Esophagus (tissue), 2 donors: ENCODE measurements around the gene NPRL2. TPM values are rescaled to one million over a fixed set of nuclear protein-coding genes. Genes with fewer than 3 reads are reported as not detected.
A peak's percentile ranks its signal among the peaks of the same experiment; 100 is the strongest.

Experiments used
- H3K27ac ChIP-seq, 2 donors: one replicate each; pipeline ENCODE4 v1.5.1; 2013; ENCODE audit warnings: low read depth in 2 of 2, mild to moderate bottlenecking in 2 of 2, inconsistent platforms in 1 of 2, low read length in 1 of 2, moderate library complexity in 1 of 2
- H3K27me3 ChIP-seq, 2 donors: one replicate each; pipeline ENCODE4 v1.6.1; 2013; ENCODE audit warnings: low read length in 2 of 2, control low read depth in 1 of 2, mild to moderate bottlenecking in 1 of 2; ENCODE audit not compliant: insufficient read depth in 2 of 2, control insufficient read depth in 1 of 2
- H3K36me3 ChIP-seq, 2 donors: one replicate each; pipeline ENCODE4 v1.6.1; 2013; ENCODE audit warnings: low read length in 1 of 2; ENCODE audit not compliant: control insufficient read depth in 2 of 2, insufficient read depth in 2 of 2
- H3K4me1 ChIP-seq, 2 donors: one replicate each; pipeline ENCODE4 v1.6.1; 2013; ENCODE audit warnings: low read length in 1 of 2; ENCODE audit not compliant: control insufficient read depth in 2 of 2, insufficient read depth in 2 of 2
- H3K4me3 ChIP-seq, 2 donors: one replicate each; pipeline ENCODE4 v1.5.1; 2013; ENCODE audit warnings: low read length in 2 of 2, mild to moderate bottlenecking in 2 of 2, low read depth in 1 of 2, moderate library complexity in 1 of 2
- H3K9me3 ChIP-seq, 2 donors: one replicate each; pipeline ENCODE4 v1.6.1; 2013; ENCODE audit warnings: mild to moderate bottlenecking in 2 of 2, low read depth in 1 of 2, low read length in 1 of 2, moderate library complexity in 1 of 2; ENCODE audit not compliant: control insufficient read depth in 2 of 2, insufficient read depth in 1 of 2
- WGBS, 2 donors: extraction: QIAGEN DNeasy Blood & Tissue Kit; methylation state at CpG; one replicate each; pipeline ENCODE4 v1.1.7; 2013; 5-methylcytosine and 5-hydroxymethylcytosine counted together
- polyA plus RNA-seq, 2 donors: library from polyadenylated mRNA; stranded (reverse); fragments of 200-250 nt; gene quantifications; one replicate each; pipeline ENCODE4 v1.2.3, GENCODE V29; 2013
- donor health status: healthy with polysubstance abuse.
- donor health status: Bipolar disorder and iron deficiency.

Gene NPRL2
- polyA plus RNA-seq, 2 donors = 14.9 to 16.4 TPM

DNA sequence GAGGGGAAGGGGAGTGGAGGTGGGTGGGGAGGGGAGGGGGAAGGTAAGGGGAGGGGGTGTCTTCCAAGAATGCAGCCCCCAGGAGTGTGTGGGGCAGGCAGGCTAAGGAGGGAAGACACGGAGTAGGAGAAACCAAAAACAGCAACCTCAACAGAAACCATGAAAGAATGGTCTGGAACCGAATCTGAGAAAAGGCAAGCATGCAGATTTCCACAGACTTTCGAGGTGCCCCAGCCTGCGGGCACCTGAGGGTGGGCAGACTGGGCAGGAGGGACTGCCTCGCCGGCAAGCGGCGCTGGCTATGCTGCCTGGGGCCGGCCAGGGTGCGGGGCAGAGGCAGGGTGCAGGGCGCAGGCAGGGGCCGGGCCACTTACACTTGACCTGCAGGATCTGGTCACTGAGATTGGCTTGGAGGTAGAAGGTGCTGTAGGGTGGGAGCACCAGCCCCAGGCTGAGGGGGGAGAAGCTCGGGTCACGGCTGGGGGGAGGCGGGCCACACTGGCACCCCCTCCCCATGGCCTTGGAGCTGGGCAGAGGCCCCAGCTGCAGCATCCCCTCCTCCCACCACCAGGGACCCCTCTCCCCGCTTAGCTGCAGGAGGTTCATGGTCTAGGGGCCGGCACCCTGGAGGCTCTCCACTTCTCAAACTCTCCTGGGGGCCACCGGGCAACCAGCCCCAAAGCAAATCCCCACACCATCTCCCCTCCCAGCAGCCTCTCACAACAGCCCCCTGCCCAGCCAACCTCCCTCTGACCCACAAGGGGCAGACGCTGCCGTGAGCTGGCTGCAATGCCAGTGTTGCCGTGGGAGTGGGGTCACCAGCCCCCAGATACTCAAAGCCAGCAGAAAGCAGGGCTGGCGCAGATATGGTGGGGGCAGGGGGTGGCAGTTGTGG, 24.0 kb upstream of the NPRL2 start:
- no peaks in the 10 kb centered on the region for H3K36me3 ChIP-seq
- WGBS, 2 donors = 70 to 71% methylated on average over 19 to 22 of the region's 22 CpGs
- no peak overlapping the region for H3K4me3 ChIP-seq
- H3K4me1 ChIP-seq = no peaks in the 10 kb centered on the region
- H3K27me3 ChIP-seq = no peaks in the 10 kb centered on the region
- no peaks in the 10 kb centered on the region for H3K9me3 ChIP-seq
- no peak overlapping the region for H3K27ac ChIP-seq

DNA sequence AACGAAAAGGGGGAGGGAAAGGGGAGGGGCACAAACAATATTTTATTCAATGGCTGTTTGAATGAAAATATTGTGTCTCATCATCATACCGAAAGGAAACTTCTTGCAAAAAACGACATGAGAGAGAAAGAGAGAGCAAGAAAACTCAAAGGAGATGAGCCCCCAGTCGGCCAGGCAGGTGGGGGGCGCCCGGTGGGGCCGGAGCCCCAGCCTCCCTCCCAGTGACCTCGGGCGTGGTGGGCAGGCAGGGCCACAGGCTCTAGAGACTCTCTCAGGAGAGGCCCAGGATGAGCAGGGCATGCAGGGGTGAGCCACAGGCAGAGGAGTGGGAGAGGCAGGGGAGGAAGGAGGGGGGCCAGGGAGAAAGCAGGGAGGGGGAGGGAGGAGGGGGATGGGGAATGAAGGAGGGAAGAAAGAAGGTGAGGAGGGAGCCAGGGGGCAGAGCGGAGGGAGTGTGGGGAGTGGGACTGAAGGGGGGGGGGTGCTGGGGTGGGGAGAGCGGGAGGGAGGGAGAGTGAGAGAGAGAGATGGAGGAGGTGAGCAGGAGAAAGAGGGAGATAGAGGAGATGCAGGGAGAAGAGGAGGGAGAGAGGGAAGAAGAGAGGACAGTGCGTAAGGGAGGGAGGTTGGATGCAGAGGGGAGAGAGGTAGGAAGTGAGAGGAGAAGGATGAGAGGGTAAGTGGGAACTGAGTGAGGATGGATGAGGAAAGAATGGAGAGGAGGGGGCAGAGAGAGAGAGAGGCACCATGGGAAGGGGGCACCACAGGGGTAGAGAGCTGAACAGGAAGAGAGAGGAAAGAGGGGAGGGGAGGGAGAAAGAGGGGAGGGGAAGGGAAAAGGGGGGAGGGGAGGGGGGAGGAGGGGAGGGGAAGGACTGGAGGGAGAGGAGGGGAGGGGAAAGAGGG, 22.8 kb upstream of the NPRL2 start:
- no peaks in the 10 kb centered on the region for H3K27me3 ChIP-seq
- H3K9me3 ChIP-seq = no peaks in the 10 kb centered on the region
- WGBS, 2 donors = 60 to 63% methylated on average over 12 of the region's 12 CpGs
- H3K27ac ChIP-seq = no peak overlapping the region
- H3K4me3 ChIP-seq = no peak overlapping the region
- H3K4me1 ChIP-seq = no peaks in the 10 kb centered on the region
- H3K36me3 ChIP-seq = no peaks in the 10 kb centered on the region

- H3K4me3 ChIP-seq = no peak overlapping the region
- no peaks in the 10 kb centered on the region for H3K4me1 ChIP-seq
- no peaks in the 10 kb centered on the region for H3K9me3 ChIP-seq
- 55 to 62% methylated on average over 8 of the region's 8 CpGs for WGBS, 2 donors
- no peaks in the 10 kb centered on the region for H3K36me3 ChIP-seq
- H3K27ac ChIP-seq = no peak overlapping the region
- no peaks in the 10 kb centered on the region for H3K27me3 ChIP-seq
Observed at GRCh38 chr3:50372349-50372748, 21.8 kb upstream of the NPRL2 start.

- no peaks in the 10 kb centered on the region for H3K36me3 ChIP-seq
- WGBS, 2 donors = 54 to 67% methylated on average over 3 of the region's 3 CpGs
- no peaks in the 10 kb centered on the region for H3K9me3 ChIP-seq
- H3K27me3 ChIP-seq = no peaks in the 10 kb centered on the region
- no peaks in the 10 kb centered on the region for H3K4me1 ChIP-seq
- H3K27ac ChIP-seq = no peak overlapping the region
- no peak overlapping the region for H3K4me3 ChIP-seq
Observed at GRCh38 chr3:50371133-50371685, 20.6 kb upstream of the NPRL2 start.

GRCh38 chr3:50370594-50370993, 20.0 kb upstream of the NPRL2 start:
- Histone ChIP-seq H3K36me3 (no peaks in the 10 kb centered on the region), H3K27me3 (no peaks in the 10 kb centered on the region), H3K4me3 (no peak overlapping the region), H3K27ac (no peak overlapping the region), H3K4me1 (peaks cover 2 to 5% of the 10 kb centered on the region in 2 donors), H3K9me3 (no peaks in the 10 kb centered on the region)
- 38 to 43% methylated on average over 14 of the region's 14 CpGs for WGBS, 2 donors

DNA sequence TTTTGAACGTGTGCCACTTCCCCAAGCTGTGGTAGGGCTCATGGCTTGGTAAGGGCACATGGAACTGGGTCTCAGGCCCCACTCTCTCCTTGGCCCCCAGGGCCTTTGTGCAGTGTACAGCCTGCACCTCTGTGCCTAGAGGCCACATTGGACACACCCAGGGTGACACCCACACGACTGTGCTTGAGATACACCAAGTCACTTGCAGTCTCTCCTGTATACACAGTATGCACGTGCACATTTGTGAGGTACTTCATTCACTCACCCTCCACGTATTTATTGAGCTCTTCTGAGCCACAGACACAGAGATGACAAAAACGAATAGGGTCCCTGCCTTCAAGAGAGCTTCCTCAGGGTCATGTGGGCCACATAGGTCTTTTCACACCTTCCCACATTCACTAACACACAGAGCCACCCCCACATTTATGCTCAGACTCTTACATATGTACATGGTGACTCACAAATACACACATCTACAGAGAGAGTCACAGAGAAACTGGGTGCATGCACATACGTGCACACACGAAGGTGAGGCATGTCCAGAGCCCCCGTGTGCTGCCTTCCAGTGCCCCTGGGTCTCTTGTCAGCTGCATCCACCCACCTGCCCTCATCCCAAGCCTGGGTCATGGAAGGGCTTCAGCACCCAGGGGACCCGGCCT, 18.6 kb upstream of the NPRL2 start:
- 59 to 69% methylated on average over 9 of the region's 9 CpGs for WGBS, 2 donors
- Histone ChIP-seq H3K36me3 (no peaks in the 10 kb centered on the region), H3K4me3 (no peak overlapping the region), H3K4me1 (peaks cover 9 to 15% of the 10 kb centered on the region in 2 donors), H3K27ac (no peak overlapping the region), H3K9me3 (no peaks in the 10 kb centered on the region), H3K27me3 (no peaks in the 10 kb centered on the region)

GRCh38 chr3:50365842-50366220, 15.3 kb upstream of the NPRL2 start:
- Histone ChIP-seq H3K27ac (peak overlapping the region in 1 of 2 donors; percentile 83), H3K27me3 (no peaks in the 10 kb centered on the region), H3K4me3 (peak overlapping the region; percentile 57 to 60), H3K9me3 (no peaks in the 10 kb centered on the region), H3K4me1 (peaks cover 9 to 16% of the 10 kb centered on the region in 2 donors), H3K36me3 (no peaks in the 10 kb centered on the region)
- WGBS, 2 donors = 69 to 71% methylated on average over 5 of the region's 5 CpGs

- WGBS, 2 donors = 4 to 5% methylated on average over 45 to 53 of the region's 53 CpGs
- Histone ChIP-seq H3K4me3 (peak overlapping the region; percentile 57 to 60), H3K27ac (peak overlapping the region; percentile 53 to 83)
Observed at GRCh38 chr3:50365080-50365841, 14.7 kb upstream of the NPRL2 start.

More at GRCh38 chr3:50365080-50365841, 14.7 kb upstream of the NPRL2 start:
- Histone ChIP-seq H3K9me3 (no peaks in the 10 kb centered on the region), H3K36me3 (no peaks in the 10 kb centered on the region), H3K27me3 (no peaks in the 10 kb centered on the region), H3K4me1 (peaks cover 9 to 16% of the 10 kb centered on the region in 2 donors)
